ENCODE data around the gene PPARD. TPM values are rescaled to one million over a fixed set of nuclear protein-coding genes. Genes with fewer than 3 reads are reported as not detected.

PPARD gene
- polyA plus RNA-seq, 1 donor from 2014 or later = 1.3 TPM

DNA sequence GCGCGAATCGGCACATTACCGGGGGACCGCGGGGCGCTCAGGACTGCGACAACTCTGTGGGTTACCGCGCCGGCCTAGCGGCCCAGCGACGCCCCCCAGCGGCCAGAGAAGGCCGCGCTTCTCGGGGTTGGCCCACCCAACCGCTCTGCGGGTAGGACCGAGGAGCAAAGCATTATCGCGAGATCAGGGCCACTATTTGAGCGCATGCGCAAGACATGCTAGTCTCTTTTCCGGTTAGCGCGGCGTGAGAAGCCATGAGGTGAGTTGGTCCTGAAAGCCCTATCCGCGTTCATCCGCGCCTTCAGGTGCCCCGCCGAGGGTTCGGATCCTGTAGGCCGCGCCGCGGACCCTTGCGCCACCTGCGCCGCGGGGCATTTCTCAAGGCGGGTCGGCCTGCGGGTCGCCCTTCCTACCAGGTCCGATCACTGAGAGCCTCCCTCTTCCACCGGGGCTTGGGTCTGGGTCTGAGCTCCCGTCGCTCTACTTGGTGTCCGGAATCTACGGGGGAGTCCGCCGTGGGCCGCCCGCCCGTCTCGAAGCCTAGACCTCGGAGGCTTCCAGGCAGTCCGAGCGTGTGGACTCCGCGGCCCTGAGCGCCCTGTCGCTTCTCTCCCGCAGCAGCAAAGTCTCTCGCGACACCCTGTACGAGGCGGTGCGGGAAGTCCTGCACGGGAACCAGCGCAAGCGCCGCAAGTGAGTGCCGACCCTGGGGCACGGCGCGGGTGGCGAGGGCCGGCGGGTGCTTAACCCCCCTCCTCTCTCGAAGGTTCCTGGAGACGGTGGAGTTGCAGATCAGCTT, 126.0 kb downstream of the PPARD start, which contains the start of gene RPL10A:
Gene RPL10A (plus strand): TSS at position 221 of the 799 bp plus-strand sequence. CDS start 34 bp downstream, at position 255.
- H3K9ac ChIP-seq (ENCODE audit: low read length) = peak within 1 kb of the TSS; percentile 79
- no peaks in the 10 kb centered on the region for H3K79me2 ChIP-seq (replicated peaks; ENCODE audit: insufficient read depth, low read length)
- peak within 1 kb of the TSS; percentile 70 for H3K4me3 ChIP-seq (ENCODE audit: low read length)
- TF ChIP-seq TAF1 (IDR thresholded peaks at IDR 0.05; ENCODE audit: low read depth) (peak; percentile 96), EZH2 (IDR thresholded peaks at IDR 0.05; ENCODE audit: borderline replicate concordance, insufficient read depth, low read length, poor library complexity, severe bottlenecking) (no peak), EP300 (conservative IDR thresholded peaks at IDR 0.05; ENCODE audit: poor library complexity, severe bottlenecking) (peak; percentile 67), POLR2AphosphoS5 (IDR thresholded peaks at IDR 0.05) (peak; percentile 96), MXI1 (conservative IDR thresholded peaks at IDR 0.05; ENCODE audit: poor library complexity, severe bottlenecking) (peak; percentile 99), CTCF (IDR thresholded peaks at IDR 0.05; ENCODE audit: poor library complexity, severe bottlenecking) (peak; percentile 99), SMC3 (conservative IDR thresholded peaks at IDR 0.05; ENCODE audit: poor library complexity) (peak; percentile 85), RAD21 (conservative IDR thresholded peaks at IDR 0.05) (peak; percentile 86), REST (IDR thresholded peaks at IDR 0.05; ENCODE audit: borderline replicate concordance) (peak; percentile 94)
- no peaks in the 10 kb centered on the region for H3K36me3 ChIP-seq (ENCODE audit: insufficient read depth, low read length)
- H4K20me1 ChIP-seq (ENCODE audit: insufficient read depth) = no peaks in the 10 kb centered on the region
- H3F3A ChIP-seq (ENCODE audit: insufficient read depth, low read length, poor library complexity, severe bottlenecking) = no peaks in the 10 kb centered on the region
- peak within 1 kb of the TSS; percentile 65 for H2AFZ ChIP-seq (ENCODE audit: low read depth, low read length)
- H3K27ac ChIP-seq (ENCODE audit: low read length) = peak within 1 kb of the TSS; percentile 81
- H3K4me2 ChIP-seq (ENCODE audit: low read length) = peak within 1 kb of the TSS; percentile 64
- no peaks in the 10 kb centered on the region for H3K9me3 ChIP-seq (ENCODE audit: low read length)
- H3K9me2 ChIP-seq (ENCODE audit: insufficient read depth, low read length) = no peaks in the 10 kb centered on the region
- no peaks in the 10 kb centered on the region for H3K27me3 ChIP-seq (ENCODE audit: insufficient read depth, low read depth, low read length)

GRCh38 chr6:35468980-35469750, 126.8 kb downstream of the PPARD start:
- H3K9me2 ChIP-seq (ENCODE audit: insufficient read depth, low read length) = no peaks in the 10 kb centered on the region
- no peaks in the 10 kb centered on the region for H3K36me3 ChIP-seq (ENCODE audit: insufficient read depth, low read length)
- no peaks in the 10 kb centered on the region for H4K20me1 ChIP-seq (ENCODE audit: insufficient read depth)
- peak overlapping the region; percentile 70 for H3K4me3 ChIP-seq (ENCODE audit: low read length)
- TF ChIP-seq MXI1 (conservative IDR thresholded peaks at IDR 0.05; ENCODE audit: poor library complexity, severe bottlenecking) = no peak
- no peak for TF ChIP-seq EP300 (conservative IDR thresholded peaks at IDR 0.05; ENCODE audit: poor library complexity, severe bottlenecking)
- no peak for TF ChIP-seq POLR2AphosphoS5 (IDR thresholded peaks at IDR 0.05)
- TF ChIP-seq REST (IDR thresholded peaks at IDR 0.05; ENCODE audit: borderline replicate concordance) = no peak
- no peak for TF ChIP-seq TAF1 (IDR thresholded peaks at IDR 0.05; ENCODE audit: low read depth)
- no peaks in the 10 kb centered on the region for H3K27me3 ChIP-seq (ENCODE audit: insufficient read depth, low read depth, low read length)
- H3F3A ChIP-seq (ENCODE audit: insufficient read depth, low read length, poor library complexity, severe bottlenecking) = no peaks in the 10 kb centered on the region
- H3K9ac ChIP-seq (ENCODE audit: low read length) = peak overlapping the region; percentile 79
- peak overlapping the region; percentile 81 for H3K27ac ChIP-seq (ENCODE audit: low read length)
- no peaks in the 10 kb centered on the region for H3K9me3 ChIP-seq (ENCODE audit: low read length)
- H3K79me2 ChIP-seq (replicated peaks; ENCODE audit: insufficient read depth, low read length) = no peaks in the 10 kb centered on the region
- H3K4me2 ChIP-seq (ENCODE audit: low read length) = peak overlapping the region; percentile 64
- H2AFZ ChIP-seq (ENCODE audit: low read depth, low read length) = peak overlapping the region; percentile 57

Measured in neural cell (in vitro differentiated cells).